Mesendoderm (in vitro differentiated cells): ENCODE measurements around the gene DIRAS3.

Experiments used
- DNase-seq: peaks from one replicate; pipeline ENCODE4 v3.0.0; 2013
- H2AK5ac ChIP-seq: 2 replicates; pipeline ENCODE4 v1.6.1; 2013; ENCODE audit warnings: low read length, inconsistent platforms
- H2BK120ac ChIP-seq: 2 replicates; pipeline ENCODE4 v1.6.1; 2013; ENCODE audit warnings: low read depth, mild to moderate bottlenecking, low read length, moderate library complexity, mixed read lengths
- H2BK15ac ChIP-seq: replicated peaks from 2 replicates; pipeline ENCODE4 v1.6.1; 2013; ENCODE audit warnings: low read depth, mild to moderate bottlenecking, moderate library complexity
- H2BK5ac ChIP-seq: 2 replicates; pipeline ENCODE4 v1.6.1; 2013; ENCODE audit warnings: low read length, inconsistent platforms
- H3K18ac ChIP-seq: 2 replicates; pipeline ENCODE4 v1.6.1; 2013; ENCODE audit warnings: mild to moderate bottlenecking, low read length, mixed read lengths
- H3K23ac ChIP-seq: one replicate; pipeline ENCODE4 v1.6.1; 2013; ENCODE audit warnings: low read length
- H3K27ac ChIP-seq: 2 replicates; pipeline ENCODE4 v1.5.1; 2013; ENCODE audit warnings: low read depth, mild to moderate bottlenecking, inconsistent platforms, low read length, moderate library complexity
- H3K27me3 ChIP-seq: 2 replicates; pipeline ENCODE4 v1.6.1; 2013; ENCODE audit warnings: low read length, control low read depth, mild to moderate bottlenecking, inconsistent platforms; ENCODE audit not compliant: insufficient read depth, poor library complexity
- H3K36me3 ChIP-seq: 2 replicates; pipeline ENCODE4 v1.6.1; 2013; ENCODE audit warnings: low read length, inconsistent platforms; ENCODE audit not compliant: control insufficient read depth, insufficient read depth
- H3K4ac ChIP-seq: one replicate; pipeline ENCODE4 v1.6.1; 2013; ENCODE audit warnings: low read depth, mild to moderate bottlenecking, low read length, moderate library complexity
- H3K4me1 ChIP-seq: 2 replicates; pipeline ENCODE4 v1.6.1; 2013; ENCODE audit warnings: low read depth, low read length, inconsistent platforms; ENCODE audit not compliant: control insufficient read depth
- H3K4me2 ChIP-seq: 2 replicates; pipeline ENCODE4 v1.6.1; 2013; ENCODE audit warnings: low read length
- H3K4me3 ChIP-seq: 2 replicates; pipeline ENCODE4 v1.5.1; 2013; ENCODE audit warnings: mild to moderate bottlenecking, low read length
- H3K56ac ChIP-seq: one replicate; pipeline ENCODE4 v1.6.1; 2013; ENCODE audit warnings: low read length
- H3K79me1 ChIP-seq: 2 replicates; pipeline ENCODE4 v1.6.1; 2013; ENCODE audit warnings: low read length, inconsistent platforms
- H3K79me2 ChIP-seq: 2 replicates; pipeline ENCODE4 v1.6.1; 2013; ENCODE audit warnings: mild to moderate bottlenecking, low read length; ENCODE audit not compliant: control insufficient read depth, insufficient read depth
- H3K9ac ChIP-seq: 2 replicates; pipeline ENCODE4 v1.6.1; 2013; ENCODE audit warnings: low read length, inconsistent platforms
- H4K5ac ChIP-seq: one replicate; pipeline ENCODE4 v1.6.1; 2013; ENCODE audit warnings: low read length
- H4K8ac ChIP-seq: one replicate; pipeline ENCODE4 v1.6.1; 2013; ENCODE audit warnings: low read depth, mild to moderate bottlenecking, control low read depth, low read length, moderate library complexity
- WGBS: extraction: QIAGEN DNeasy Blood & Tissue Kit; methylation state at CpG from one replicate; pipeline ENCODE4 v1.1.7; 2013; ENCODE audit warnings: low lambda C conversion rate, missing lambda C conversion rate; ENCODE audit not compliant: insufficient coverage; ENCODE audit errors: extremely low coverage; 5-methylcytosine and 5-hydroxymethylcytosine counted together

The DIRAS3 gene

GRCh38 chr1:68057050-68057449, 6.6 kb upstream of the DIRAS3 start:
- Histone ChIP-seq H3K9ac (no peak overlapping the region), H3K4me1 (no peaks in the 10 kb centered on the region), H3K18ac (no peak overlapping the region), H4K8ac (no peak overlapping the region), H3K4me3 (no peak overlapping the region), H2BK120ac (no peak overlapping the region), H2BK15ac (no peak overlapping the region), H3K27me3 (no peaks in the 10 kb centered on the region), H3K79me1 (no peaks in the 10 kb centered on the region), H3K4ac (no peak overlapping the region), H3K27ac (no peak overlapping the region), H2BK5ac (no peak overlapping the region), H4K5ac (no peak overlapping the region), H3K4me2 (no peak overlapping the region), H3K36me3 (no peaks in the 10 kb centered on the region), H3K79me2 (no peaks in the 10 kb centered on the region), H3K23ac (no peak overlapping the region), H2AK5ac (no peak overlapping the region), H3K56ac (no peak overlapping the region)
- no CpG with 5 or more reads among the region's 3 CpGs for WGBS
- DNase-seq, result no peak

GRCh38 chr1:68051475-68051874, 1.0 kb upstream of the DIRAS3 start:
- H3K9ac ChIP-seq, result no peak overlapping the region
- no peak overlapping the region for H3K18ac ChIP-seq
- H2BK5ac ChIP-seq, result no peak overlapping the region
- peak; percentile 82 for DNase-seq
- no peaks in the 10 kb centered on the region for H3K79me2 ChIP-seq
- no peaks in the 10 kb centered on the region for H3K36me3 ChIP-seq
- H4K8ac ChIP-seq, result no peak overlapping the region
- H4K5ac ChIP-seq, result no peak overlapping the region
- H3K4ac ChIP-seq, result no peak overlapping the region
- no peak overlapping the region for H3K27ac ChIP-seq
- no peak overlapping the region for H3K4me3 ChIP-seq
- WGBS, result no CpG with 5 or more reads among the region's 28 CpGs
- H3K79me1 ChIP-seq, result no peaks in the 10 kb centered on the region
- no peak overlapping the region for H2BK120ac ChIP-seq
- H3K56ac ChIP-seq, result no peak overlapping the region
- no peak overlapping the region for H2BK15ac ChIP-seq
- H3K23ac ChIP-seq, result no peak overlapping the region
- no peak overlapping the region for H2AK5ac ChIP-seq
- H3K4me2 ChIP-seq, result no peak overlapping the region
- H3K27me3 ChIP-seq, result no peaks in the 10 kb centered on the region
- no peaks in the 10 kb centered on the region for H3K4me1 ChIP-seq

GRCh38 chr1:68047659-68048026, 2.8 kb downstream of the DIRAS3 start:
- Histone ChIP-seq H2BK120ac (no peak overlapping the region), H3K4ac (no peak overlapping the region), H3K27me3 (no peaks in the 10 kb centered on the region), H3K23ac (no peak overlapping the region), H3K36me3 (no peaks in the 10 kb centered on the region), H3K18ac (no peak overlapping the region), H3K27ac (no peak overlapping the region), H2BK5ac (no peak overlapping the region), H2BK15ac (no peak overlapping the region), H4K5ac (no peak overlapping the region), H3K79me2 (no peaks in the 10 kb centered on the region), H3K4me1 (no peaks in the 10 kb centered on the region), H2AK5ac (no peak overlapping the region), H3K79me1 (no peaks in the 10 kb centered on the region), H3K4me3 (no peak overlapping the region), H3K9ac (no peak overlapping the region), H4K8ac (no peak overlapping the region), H3K56ac (no peak overlapping the region), H3K4me2 (no peak overlapping the region)
- no CpG with 5 or more reads among the region's 3 CpGs for WGBS
- DNase-seq, result no peak

- H3K79me1 ChIP-seq, result no peaks in the 10 kb centered on the region
- H3K27ac ChIP-seq, result no peak overlapping the region
- H3K36me3 ChIP-seq, result no peaks in the 10 kb centered on the region
- H3K4me2 ChIP-seq, result no peak overlapping the region
- no peak overlapping the region for H3K23ac ChIP-seq
- H3K27me3 ChIP-seq, result no peaks in the 10 kb centered on the region
- H3K18ac ChIP-seq, result no peak overlapping the region
- H2BK120ac ChIP-seq, result no peak overlapping the region
- H3K4me1 ChIP-seq, result no peaks in the 10 kb centered on the region
- no peak overlapping the region for H2BK15ac ChIP-seq
- no peak overlapping the region for H2BK5ac ChIP-seq
- H3K79me2 ChIP-seq, result no peaks in the 10 kb centered on the region
- no peak overlapping the region for H4K5ac ChIP-seq
- DNase-seq, result no peak
- no CpG with 5 or more reads among the region's 34 CpGs for WGBS
- H3K9ac ChIP-seq, result no peak overlapping the region
- no peak overlapping the region for H3K56ac ChIP-seq
- H4K8ac ChIP-seq, result no peak overlapping the region
- H3K4me3 ChIP-seq, result no peak overlapping the region
- no peak overlapping the region for H2AK5ac ChIP-seq
- no peak overlapping the region for H3K4ac ChIP-seq
Observed at GRCh38 chr1:68046885-68047658, 3.4 kb downstream of the DIRAS3 start.

- H3K79me1 ChIP-seq, result no peaks in the 10 kb centered on the region
- no peak overlapping the region for H3K56ac ChIP-seq
- H2BK15ac ChIP-seq, result no peak overlapping the region
- H3K27me3 ChIP-seq, result no peaks in the 10 kb centered on the region
- WGBS, result no CpG with 5 or more reads among the region's 8 CpGs
- H4K5ac ChIP-seq, result no peak overlapping the region
- no peak for DNase-seq
- no peaks in the 10 kb centered on the region for H3K79me2 ChIP-seq
- H3K4me2 ChIP-seq, result no peak overlapping the region
- no peak overlapping the region for H3K23ac ChIP-seq
- H3K4me3 ChIP-seq, result no peak overlapping the region
- H3K4ac ChIP-seq, result no peak overlapping the region
- no peak overlapping the region for H2BK120ac ChIP-seq
- H4K8ac ChIP-seq, result no peak overlapping the region
- H3K27ac ChIP-seq, result no peak overlapping the region
- no peak overlapping the region for H2AK5ac ChIP-seq
- no peak overlapping the region for H3K9ac ChIP-seq
- no peak overlapping the region for H3K18ac ChIP-seq
- H2BK5ac ChIP-seq, result no peak overlapping the region
- no peaks in the 10 kb centered on the region for H3K4me1 ChIP-seq
- H3K36me3 ChIP-seq, result no peaks in the 10 kb centered on the region
Observed at GRCh38 chr1:68046423-68046822, 4.0 kb downstream of the DIRAS3 start.
